ENCODE measurements around the gene DNAH6.

The DNAH6 gene

DNA sequence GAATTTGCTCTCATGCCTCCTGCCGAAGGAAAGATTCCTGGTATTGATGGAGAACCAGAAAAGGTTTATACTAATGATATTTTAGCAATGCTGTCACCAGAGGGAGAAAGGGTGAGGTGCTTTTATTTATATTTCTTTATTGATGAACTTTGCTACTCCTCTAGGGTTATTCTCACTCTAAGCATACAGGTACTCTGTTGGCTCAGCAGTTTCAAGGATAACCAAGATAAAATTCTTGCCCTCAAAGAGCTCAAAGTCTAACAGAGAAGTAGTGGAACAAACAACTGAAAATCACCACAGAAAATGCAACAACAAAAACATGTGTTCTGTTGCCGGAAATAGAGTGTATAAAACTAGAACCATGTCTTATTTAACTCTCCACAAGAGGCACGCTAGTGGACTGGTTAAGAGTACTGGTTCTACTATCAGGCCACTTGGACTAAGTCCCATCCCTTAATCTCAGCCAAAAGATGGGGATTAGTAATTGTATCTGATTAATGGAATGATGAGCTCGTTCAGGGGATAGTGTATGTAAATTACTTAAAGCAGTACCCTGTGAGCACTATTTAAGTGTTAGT is 103.6 kb downstream of the DNAH6 start:
- no peak for TF ChIP-seq POLR2A (IDR thresholded peaks at IDR 0.05; ENCODE audit: extremely low read depth, insufficient read length)
- no peak for TF ChIP-seq MYC (IDR thresholded peaks at IDR 0.05; ENCODE audit: low read depth, low read length)
- TF ChIP-seq, protein P1, sequence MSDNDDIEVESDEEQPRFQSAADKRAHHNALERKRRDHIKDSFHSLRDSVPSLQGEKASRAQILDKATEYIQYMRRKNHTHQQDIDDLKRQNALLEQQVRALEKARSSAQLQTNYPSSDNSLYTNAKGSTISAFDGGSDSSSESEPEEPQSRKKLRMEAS (IDR thresholded peaks at IDR 0.05; ENCODE audit: low read depth, low read length) = no peak
- TF ChIP-seq, protein P2, sequence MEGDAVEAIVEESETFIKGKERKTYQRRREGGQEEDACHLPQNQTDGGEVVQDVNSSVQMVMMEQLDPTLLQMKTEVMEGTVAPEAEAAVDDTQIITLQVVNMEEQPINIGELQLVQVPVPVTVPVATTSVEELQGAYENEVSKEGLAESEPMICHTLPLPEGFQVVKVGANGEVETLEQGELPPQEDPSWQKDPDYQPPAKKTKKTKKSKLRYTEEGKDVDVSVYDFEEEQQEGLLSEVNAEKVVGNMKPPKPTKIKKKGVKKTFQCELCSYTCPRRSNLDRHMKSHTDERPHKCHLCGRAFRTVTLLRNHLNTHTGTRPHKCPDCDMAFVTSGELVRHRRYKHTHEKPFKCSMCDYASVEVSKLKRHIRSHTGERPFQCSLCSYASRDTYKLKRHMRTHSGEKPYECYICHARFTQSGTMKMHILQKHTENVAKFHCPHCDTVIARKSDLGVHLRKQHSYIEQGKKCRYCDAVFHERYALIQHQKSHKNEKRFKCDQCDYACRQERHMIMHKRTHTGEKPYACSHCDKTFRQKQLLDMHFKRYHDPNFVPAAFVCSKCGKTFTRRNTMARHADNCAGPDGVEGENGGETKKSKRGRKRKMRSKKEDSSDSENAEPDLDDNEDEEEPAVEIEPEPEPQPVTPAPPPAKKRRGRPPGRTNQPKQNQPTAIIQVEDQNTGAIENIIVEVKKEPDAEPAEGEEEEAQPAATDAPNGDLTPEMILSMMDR (IDR thresholded peaks at IDR 0.05; ENCODE audit: low read depth, low read length) = no peak
- no peak overlapping the region for H3K4me3 ChIP-seq (ENCODE audit: low read depth, low read length)
- DNase-seq (ENCODE audit: low read depth) = no peak

DNA sequence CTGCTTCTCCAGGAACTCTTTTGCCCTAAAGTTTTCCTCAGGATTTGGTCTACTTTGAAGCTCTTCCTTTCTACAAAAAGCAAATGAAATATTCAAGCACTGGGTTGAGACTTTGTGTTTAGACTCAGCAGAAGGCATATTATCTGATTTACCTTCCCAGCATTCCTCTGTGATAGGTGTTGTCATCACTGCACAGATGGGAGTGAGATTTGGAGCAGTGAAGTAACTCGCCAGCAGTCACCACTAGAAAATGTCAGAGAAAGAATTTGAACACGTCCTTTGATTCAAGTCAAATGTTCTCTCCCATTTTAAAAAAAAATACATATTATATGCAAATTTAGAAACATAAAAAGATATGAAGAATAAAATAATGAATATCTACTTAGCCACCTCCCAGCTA is 112.2 kb downstream of the DNAH6 start:
- TF ChIP-seq POLR2A (IDR thresholded peaks at IDR 0.05; ENCODE audit: extremely low read depth, insufficient read length) (no peak), MYC (IDR thresholded peaks at IDR 0.05; ENCODE audit: low read depth, low read length) (no peak)
- TF ChIP-seq, protein P2 (IDR thresholded peaks at IDR 0.05; ENCODE audit: low read depth, low read length) = no peak
- TF ChIP-seq, protein P1 (IDR thresholded peaks at IDR 0.05; ENCODE audit: low read depth, low read length) = no peak
- DNase-seq (ENCODE audit: low read depth) = no peak

DNA sequence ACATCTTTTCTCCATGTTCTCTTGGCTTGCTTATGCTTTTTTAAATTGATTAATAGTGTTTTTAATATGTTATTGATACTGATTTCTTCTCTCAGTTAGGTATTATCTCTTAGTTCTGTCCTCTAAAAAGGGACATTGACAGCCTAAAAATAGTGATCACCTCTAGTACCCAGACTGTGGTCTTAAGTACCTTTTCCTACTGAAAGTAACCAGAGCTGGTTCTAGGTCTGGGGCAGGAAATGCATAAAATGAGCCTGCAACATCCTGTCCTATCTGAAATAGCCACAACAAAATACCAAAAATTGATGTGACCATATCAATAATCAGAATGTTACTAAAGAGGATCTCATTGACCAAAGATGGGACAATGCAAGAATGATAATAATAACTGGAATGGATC is 113.3 kb downstream of the DNAH6 start:
- TF ChIP-seq POLR2A (IDR thresholded peaks at IDR 0.05; ENCODE audit: extremely low read depth, insufficient read length) (no peak), MYC (IDR thresholded peaks at IDR 0.05; ENCODE audit: low read depth, low read length) (no peak)
- TF ChIP-seq, protein P1 (IDR thresholded peaks at IDR 0.05; ENCODE audit: low read depth, low read length) = no peak
- TF ChIP-seq, protein P2 (IDR thresholded peaks at IDR 0.05; ENCODE audit: low read depth, low read length) = no peak
- DNase-seq (ENCODE audit: low read depth) = no peak

More for the DNA sequence above, 112.2 kb downstream of the DNAH6 start:
- H3K4me3 ChIP-seq (ENCODE audit: low read depth, low read length) = no peak overlapping the region

DNA sequence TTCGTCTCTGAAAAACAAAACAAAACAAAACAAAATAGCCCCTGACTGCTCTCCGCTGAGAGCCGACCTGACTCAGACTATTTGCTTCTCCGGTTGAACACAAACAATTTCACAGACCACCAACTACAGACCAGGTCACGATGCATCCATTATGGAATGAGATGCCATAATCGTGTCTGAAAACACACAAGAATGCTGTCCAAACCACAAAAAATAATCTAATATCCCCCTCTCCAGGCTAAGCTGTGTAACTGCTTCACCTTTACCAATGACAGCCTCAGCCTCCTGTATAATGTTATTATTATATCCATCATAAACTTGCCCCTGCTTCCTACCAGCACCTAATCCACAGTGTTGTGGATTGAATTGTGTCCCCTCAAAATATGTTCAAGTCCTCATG is 114.7 kb downstream of the DNAH6 start:
- DNase-seq (ENCODE audit: low read depth) = peak; percentile 41
- no peak overlapping the region for H3K4me3 ChIP-seq (ENCODE audit: low read depth, low read length)

More for the DNA sequence above, 113.3 kb downstream of the DNAH6 start:
- H3K4me3 ChIP-seq (ENCODE audit: low read depth, low read length) = no peak overlapping the region

DNA sequence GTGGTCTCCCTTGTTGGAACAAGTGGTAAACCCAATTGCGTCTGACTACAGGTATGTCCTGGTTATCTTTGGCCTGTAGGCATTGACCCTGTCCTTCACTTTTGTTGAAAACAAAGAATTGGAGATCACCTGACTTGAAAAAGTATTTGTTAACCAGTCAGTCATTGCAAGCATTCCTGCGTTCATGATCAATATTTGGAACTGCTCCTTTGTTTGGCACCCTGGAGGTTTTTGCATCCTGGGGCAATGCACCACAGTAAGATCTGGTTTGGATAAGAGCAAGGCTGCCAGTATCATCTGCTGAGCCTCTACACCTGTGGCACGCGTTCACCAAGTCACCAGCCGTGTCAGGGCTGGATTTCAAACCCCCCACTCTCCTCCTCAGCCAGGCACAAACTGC is 115.7 kb downstream of the DNAH6 start:
- no peak overlapping the region for H3K4me3 ChIP-seq (ENCODE audit: low read depth, low read length)
- TF ChIP-seq POLR2A (IDR thresholded peaks at IDR 0.05; ENCODE audit: extremely low read depth, insufficient read length) = no peak
- TF ChIP-seq, protein P1 (IDR thresholded peaks at IDR 0.05; ENCODE audit: low read depth, low read length) = no peak
- no peak for TF ChIP-seq MYC (IDR thresholded peaks at IDR 0.05; ENCODE audit: low read depth, low read length)
- TF ChIP-seq, protein P2 (IDR thresholded peaks at IDR 0.05; ENCODE audit: low read depth, low read length) = no peak
- DNase-seq (ENCODE audit: low read depth) = no peak

More for the DNA sequence above, 114.7 kb downstream of the DNAH6 start:
- TF ChIP-seq, protein P2 (IDR thresholded peaks at IDR 0.05; ENCODE audit: low read depth, low read length) = peak; percentile 41
- no peak for TF ChIP-seq POLR2A (IDR thresholded peaks at IDR 0.05; ENCODE audit: extremely low read depth, insufficient read length)

Data from NB4 (cell line).